ENCODE measurements around the gene CHD1L.
"Not testable (repeated sequence)": the region's sequence is repeated elsewhere in the genome, so short reads cannot be mapped to it uniquely, and the experiment has no call there.

The CHD1L gene

GRCh38 chr1:147242449-147243227, at the start of gene CHD1L:
Gene CHD1L (plus strand): TSS chr1:147242684. CDS start chr1:147242704, 20 bp downstream.
- DNase-seq (ENCODE audit: low spot score) = peak; percentile 95

- not testable (repeated sequence) for DNase-seq (ENCODE audit: low spot score)
Observed at GRCh38 chr1:147197324-147197723, 45.2 kb upstream of the CHD1L start.

GRCh38 chr1:147201276-147201675, 41.2 kb upstream of the CHD1L start:
- peak; percentile 56 for DNase-seq (ENCODE audit: low spot score)

- no peak for DNase-seq (ENCODE audit: low spot score)
Observed at GRCh38 chr1:147201786-147202185, 40.7 kb upstream of the CHD1L start.

GRCh38 chr1:147202576-147202975, 39.9 kb upstream of the CHD1L start:
- peak; percentile 39 for DNase-seq (ENCODE audit: low spot score)

- DNase-seq (ENCODE audit: low spot score) = no peak
Observed at GRCh38 chr1:147204080-147204479, 38.4 kb upstream of the CHD1L start.

GRCh38 chr1:147207192-147207591, 35.3 kb upstream of the CHD1L start:
- DNase-seq (ENCODE audit: low spot score) = no peak

- DNase-seq (ENCODE audit: low spot score) = no peak
Observed at GRCh38 chr1:147208619-147209018, 33.9 kb upstream of the CHD1L start.

- no peak for DNase-seq (ENCODE audit: low spot score)
Observed at GRCh38 chr1:147209825-147210821, 32.4 kb upstream of the CHD1L start.

- no peak for DNase-seq (ENCODE audit: low spot score)
Observed at GRCh38 chr1:147210987-147211386, 31.5 kb upstream of the CHD1L start.

- DNase-seq (ENCODE audit: low spot score) = no peak
Observed at GRCh38 chr1:147211577-147211976, 30.9 kb upstream of the CHD1L start.

- DNase-seq (ENCODE audit: low spot score) = no peak
Observed at GRCh38 chr1:147213271-147213670, 29.2 kb upstream of the CHD1L start.

GRCh38 chr1:147214325-147214724, 28.2 kb upstream of the CHD1L start:
- no peak for DNase-seq (ENCODE audit: low spot score)

- DNase-seq (ENCODE audit: low spot score) = no peak
Observed at GRCh38 chr1:147214842-147215539, 27.5 kb upstream of the CHD1L start.

GRCh38 chr1:147215540-147215916, 27.0 kb upstream of the CHD1L start:
- no peak for DNase-seq (ENCODE audit: low spot score)

GRCh38 chr1:147216124-147216523, 26.4 kb upstream of the CHD1L start:
- DNase-seq (ENCODE audit: low spot score) = no peak

GRCh38 chr1:147217141-147217540, 25.3 kb upstream of the CHD1L start:
- DNase-seq (ENCODE audit: low spot score) = no peak

GRCh38 chr1:147218606-147219005, 23.9 kb upstream of the CHD1L start:
- no peak for DNase-seq (ENCODE audit: low spot score)

- no peak for DNase-seq (ENCODE audit: low spot score)
Observed at GRCh38 chr1:147223740-147224615, 18.5 kb upstream of the CHD1L start.

GRCh38 chr1:147225193-147225730, 17.2 kb upstream of the CHD1L start, which contains the start of gene FMO5:
Gene FMO5 (minus strand): TSS chr1:147225339. CDS start chr1:147225029, 310 bp downstream.
- peak; percentile 61 for DNase-seq (ENCODE audit: low spot score)

GRCh38 chr1:147231032-147231431, 11.5 kb upstream of the CHD1L start:
- not testable (repeated sequence) for DNase-seq (ENCODE audit: low spot score)
